DMS 273 (cell line): ENCODE measurements around the gene GPR34.
"Not testable (repeated sequence)": the region's sequence is repeated elsewhere in the genome, so short reads cannot be mapped to it uniquely, and the experiment has no call there.

Experiments
- DNase-seq: peaks from one replicate; lab custom pipeline; 2025; ENCODE audit not compliant: unreplicated experiment; lab: John Stamatoyannopoulos, UW

The GPR34 gene

DNA sequence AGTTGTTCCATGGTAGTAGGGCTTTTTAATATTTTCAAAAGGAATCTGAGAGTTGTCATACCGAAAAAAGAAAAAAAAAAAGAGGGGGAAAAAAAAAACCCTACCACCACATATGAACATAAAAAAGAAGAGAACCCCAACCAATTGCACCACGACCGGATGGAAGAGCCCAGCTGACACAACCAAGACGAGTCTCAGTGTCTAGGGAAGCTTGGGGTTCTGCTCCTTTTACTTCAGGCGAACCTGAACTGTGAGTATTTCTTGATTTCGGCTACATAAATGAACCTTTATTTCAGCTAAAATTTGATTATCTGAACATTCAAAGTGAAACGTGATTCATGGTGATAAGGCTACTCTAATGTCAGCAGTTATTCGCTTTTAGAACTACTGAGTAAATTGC is at the start of gene GPR34:
GPR34 (plus strand) TSS at position 139 of the 400 bp plus-strand sequence. CDS start 6,661 bp downstream, outside the sequence.
- DNase-seq, result no peak

DNA sequence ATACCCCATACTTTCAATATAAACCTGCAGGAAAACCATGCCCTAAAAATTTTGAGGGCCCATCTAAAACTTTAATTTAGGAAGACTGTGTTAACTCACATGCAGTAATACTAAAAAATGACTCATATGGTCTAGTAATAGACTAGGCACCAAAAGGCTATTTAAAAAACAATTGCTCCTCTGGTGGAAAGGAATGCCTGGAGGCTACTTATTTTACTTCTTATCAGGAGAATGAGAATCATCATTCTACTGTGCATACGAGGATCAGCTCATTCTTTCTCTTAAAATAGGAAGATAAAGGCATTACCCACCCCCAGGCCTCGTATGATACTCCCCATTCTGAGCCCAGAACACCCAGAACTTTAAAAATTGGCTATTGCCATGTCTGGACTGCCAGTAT is 42.6 kb upstream of the GPR34 start:
- DNase-seq, result not testable (repeated sequence)

DNA sequence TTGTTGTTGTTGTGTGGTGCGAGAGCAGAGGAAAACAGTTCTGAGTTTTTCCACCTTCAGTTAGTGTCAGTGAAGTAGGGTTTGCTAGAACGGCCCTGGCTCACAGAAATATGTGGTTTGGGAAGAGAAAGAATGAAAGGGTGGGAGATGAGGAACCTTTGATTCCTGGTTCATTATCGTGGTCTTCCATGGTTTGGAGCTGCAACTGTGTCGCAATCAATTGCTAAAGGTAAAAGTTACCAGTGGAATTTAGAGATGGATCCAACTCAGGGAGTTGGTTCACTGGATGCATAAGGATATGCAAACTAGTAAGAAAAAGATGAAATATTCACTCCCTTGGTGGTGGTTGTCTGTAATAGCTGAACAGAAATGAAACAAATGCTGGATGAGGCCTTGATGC is 35.6 kb upstream of the GPR34 start:
- DNase-seq, result no peak

- DNase-seq, result no peak
These were observed 33.7 kb upstream of the GPR34 start for GRCh38 chrX:41655101-41655500.

- no peak for DNase-seq
These were observed 33.1 kb upstream of the GPR34 start for GRCh38 chrX:41655631-41656030.

DNA sequence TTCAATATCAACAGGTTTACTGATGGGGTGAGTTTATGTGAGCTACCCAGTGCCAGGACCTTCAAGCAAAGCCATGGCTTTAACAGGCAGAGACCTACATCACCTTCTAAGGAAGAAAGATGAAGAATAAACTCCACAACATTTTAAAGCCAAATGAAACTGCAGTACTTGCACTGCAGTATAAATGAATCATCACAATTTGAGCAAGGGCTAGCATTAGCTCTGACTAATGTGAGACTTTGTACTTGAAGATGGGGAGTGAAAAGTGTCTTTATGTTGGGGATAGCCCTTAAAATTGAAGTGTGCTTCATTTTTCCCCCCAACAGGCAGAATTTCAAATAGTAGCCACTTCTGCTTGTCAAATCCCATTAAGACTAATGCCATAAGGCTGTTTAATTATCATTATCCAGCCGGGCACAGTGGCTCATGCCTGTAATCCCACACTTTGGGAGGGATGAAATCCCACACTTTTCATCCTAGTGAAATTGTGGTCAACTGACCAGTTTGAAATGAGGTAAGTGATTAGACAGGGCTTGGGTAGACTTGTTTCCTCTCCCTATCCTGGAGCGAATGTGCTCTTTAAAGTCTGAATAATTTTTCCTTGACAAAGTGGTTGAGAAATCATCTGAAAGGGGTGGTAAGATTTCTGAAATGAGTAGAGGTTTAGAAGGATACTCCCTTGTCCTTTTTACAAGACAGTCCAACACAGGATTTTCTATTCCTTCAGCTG is 27.2 kb upstream of the GPR34 start:
- DNase-seq, result no peak

- no peak for DNase-seq
These were observed 24.3 kb upstream of the GPR34 start for GRCh38 chrX:41664375-41664901.

DNA sequence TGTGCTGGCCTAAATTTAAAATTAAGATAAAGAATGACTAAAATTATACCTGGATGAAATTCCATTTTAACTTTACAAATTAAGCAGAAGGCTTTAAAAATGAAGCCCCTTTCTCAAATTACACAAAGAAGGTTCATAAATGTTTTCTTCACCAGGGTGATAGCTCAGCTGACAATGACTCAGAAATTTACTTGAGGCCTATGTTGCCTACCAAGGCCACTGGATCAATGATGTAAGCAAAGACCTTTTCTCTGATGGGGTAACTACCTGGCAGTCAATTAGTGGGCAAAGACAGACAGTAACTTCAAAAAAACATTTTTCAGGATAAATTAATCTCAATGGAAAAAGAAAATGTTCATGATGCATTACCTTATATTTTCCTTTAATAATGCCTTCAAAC is 23.9 kb upstream of the GPR34 start:
- no peak for DNase-seq

- no peak for DNase-seq
These were observed 23.1 kb upstream of the GPR34 start for GRCh38 chrX:41665686-41666085.

GRCh38 chrX:41666251-41666650 is 22.5 kb upstream of the GPR34 start:
- no peak for DNase-seq

DNA sequence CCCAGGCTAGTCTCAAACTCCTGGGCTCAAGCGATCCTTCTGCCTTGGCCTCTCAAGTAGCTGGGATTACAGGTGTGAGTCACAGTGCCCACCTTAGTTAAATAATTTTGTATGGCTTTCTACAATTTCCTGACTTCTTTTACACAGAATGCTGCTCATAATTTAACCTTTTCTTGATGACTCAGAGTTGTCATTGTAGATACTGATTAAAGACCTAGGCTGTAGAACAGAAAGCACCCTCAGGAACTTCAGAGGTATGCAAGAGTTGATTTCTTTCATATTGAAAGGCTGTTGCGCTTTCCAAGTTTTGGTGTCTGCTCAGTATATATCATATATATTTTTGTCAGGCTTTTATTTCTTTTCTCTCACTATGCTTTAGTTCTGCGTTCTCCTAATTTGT is 21.1 kb upstream of the GPR34 start:
- DNase-seq, result no peak

GRCh38 chrX:41670112-41670511 is 18.7 kb upstream of the GPR34 start:
- DNase-seq, result no peak

GRCh38 chrX:41671082-41671481 is 17.7 kb upstream of the GPR34 start:
- no peak for DNase-seq

DNA sequence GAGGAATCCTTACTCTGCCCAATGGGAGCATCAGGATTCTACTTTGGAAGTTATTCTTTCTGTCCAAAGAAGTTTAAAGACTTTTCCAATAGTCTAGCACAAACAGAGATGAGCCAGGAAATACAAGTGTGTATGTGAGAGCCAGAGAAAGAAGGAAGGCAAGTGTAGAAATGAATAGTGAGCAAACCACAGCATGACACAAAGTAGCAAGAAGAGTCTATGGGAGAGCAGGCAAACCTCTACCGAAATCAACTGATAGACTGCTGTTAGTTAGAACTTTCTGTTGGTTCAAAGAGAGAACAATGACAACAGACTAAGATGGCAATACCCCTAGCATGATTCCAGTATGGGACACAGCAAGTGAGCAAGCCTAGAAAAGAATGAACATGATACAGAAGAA is 16.1 kb upstream of the GPR34 start:
- no peak for DNase-seq

- DNase-seq, result not testable (repeated sequence)
These were observed 12.4 kb upstream of the GPR34 start for GRCh38 chrX:41676361-41676760.

- DNase-seq, result no peak
These were observed 11.4 kb upstream of the GPR34 start for GRCh38 chrX:41677183-41678060.

GRCh38 chrX:41684138-41684537 is 4.6 kb upstream of the GPR34 start:
- DNase-seq, result no peak

DNA sequence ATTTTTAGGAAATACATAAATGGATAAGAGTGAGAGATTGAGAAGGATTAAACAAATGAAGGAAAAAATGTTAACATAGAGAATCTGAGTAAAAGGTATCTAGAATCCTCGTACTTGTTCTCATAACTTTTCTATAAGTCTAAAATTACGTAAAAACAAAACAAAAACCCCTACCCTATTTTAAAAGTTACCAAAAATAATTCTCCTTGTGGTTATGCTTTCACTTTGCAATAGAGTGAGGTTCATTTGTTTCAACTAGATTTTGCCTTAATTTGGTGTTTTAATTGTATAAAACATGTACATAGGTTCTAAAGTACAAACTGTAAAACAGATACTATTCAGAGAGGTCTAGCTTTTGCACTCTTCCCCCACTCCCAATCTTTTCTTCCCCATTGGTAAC is 3.8 kb upstream of the GPR34 start:
- no peak for DNase-seq

DNA sequence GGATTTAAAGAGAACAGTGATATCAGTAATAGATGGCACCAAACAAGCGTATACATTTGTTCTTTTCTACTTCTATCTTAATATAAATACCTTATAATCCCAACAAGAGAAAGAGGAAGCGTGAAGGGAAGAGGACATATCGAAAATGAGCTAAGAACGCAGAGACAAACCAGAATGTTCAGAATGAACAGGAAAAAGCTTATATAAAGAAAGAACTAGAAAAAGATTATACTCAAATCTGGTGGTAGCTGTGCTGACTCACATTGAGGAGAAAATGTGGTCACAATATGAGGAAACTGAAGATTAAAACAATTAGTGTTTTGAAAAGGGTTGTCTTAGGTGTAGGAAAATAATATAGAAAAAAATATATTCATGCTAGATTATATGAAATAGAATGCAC is 2.0 kb upstream of the GPR34 start:
- no peak for DNase-seq

- DNase-seq, result no peak
These were observed 617 bp upstream of the GPR34 start for GRCh38 chrX:41688156-41688555.

DNA sequence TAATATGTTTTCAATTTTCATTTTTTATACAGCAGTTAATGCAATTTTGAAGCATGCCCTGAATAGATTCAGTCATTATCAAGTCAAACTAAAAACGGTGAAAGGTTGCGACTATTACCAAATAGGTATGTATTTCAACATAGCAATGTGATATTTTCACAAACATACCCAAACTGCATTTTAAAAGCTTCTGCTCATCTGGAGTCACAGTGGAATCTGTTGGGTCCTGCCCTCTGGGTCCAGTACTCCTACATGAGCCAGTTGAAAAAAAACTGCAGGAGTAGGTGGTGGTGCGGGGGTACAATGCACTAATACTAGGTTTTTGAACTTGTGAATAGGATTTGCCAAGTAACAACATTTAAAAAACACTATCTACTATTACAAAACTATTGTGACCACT is 938 bp downstream of the GPR34 start:
- no peak for DNase-seq

DNA sequence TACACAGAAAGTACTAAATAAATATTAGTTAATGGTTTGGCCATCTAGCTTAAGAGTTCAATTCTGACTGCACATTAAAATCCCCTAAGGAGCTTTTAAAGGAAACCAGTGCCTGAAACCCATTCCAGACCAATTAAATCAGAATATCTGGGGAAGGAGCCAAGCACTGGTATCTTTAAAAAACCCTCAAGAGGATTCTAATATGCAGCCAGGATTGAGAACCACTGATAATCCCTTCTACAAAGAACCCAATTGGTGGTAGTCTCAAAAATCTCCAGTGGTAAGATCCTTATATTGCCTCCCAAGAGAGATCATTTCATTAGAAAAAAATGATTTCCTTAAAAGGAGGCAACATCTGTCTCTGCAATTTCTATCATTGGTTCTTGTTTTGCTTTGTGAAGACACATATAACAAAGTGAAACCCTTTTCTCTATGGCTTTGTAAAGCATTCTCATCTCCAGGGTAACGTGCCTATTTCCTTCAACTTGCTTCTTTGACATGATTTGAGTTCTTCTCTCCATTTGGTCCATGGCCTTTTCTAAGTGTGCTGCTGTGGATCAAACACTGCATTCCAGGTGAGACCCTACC is 3.5 kb downstream of the GPR34 start:
- DNase-seq, result no peak
